ENCODE results near the gene PLEKHM2.

PLEKHM2 gene

GRCh38 chr1:15726508-15726907, 42.4 kb downstream of the PLEKHM2 start:
- no peak for DNase-seq (ENCODE audit: low read depth)

- no peak for DNase-seq (ENCODE audit: low read depth)
Observed at GRCh38 chr1:15727021-15727420, 42.9 kb downstream of the PLEKHM2 start.

- no peak for DNase-seq (ENCODE audit: low read depth)
Observed at GRCh38 chr1:15727424-15727823, 43.3 kb downstream of the PLEKHM2 start.

DNA sequence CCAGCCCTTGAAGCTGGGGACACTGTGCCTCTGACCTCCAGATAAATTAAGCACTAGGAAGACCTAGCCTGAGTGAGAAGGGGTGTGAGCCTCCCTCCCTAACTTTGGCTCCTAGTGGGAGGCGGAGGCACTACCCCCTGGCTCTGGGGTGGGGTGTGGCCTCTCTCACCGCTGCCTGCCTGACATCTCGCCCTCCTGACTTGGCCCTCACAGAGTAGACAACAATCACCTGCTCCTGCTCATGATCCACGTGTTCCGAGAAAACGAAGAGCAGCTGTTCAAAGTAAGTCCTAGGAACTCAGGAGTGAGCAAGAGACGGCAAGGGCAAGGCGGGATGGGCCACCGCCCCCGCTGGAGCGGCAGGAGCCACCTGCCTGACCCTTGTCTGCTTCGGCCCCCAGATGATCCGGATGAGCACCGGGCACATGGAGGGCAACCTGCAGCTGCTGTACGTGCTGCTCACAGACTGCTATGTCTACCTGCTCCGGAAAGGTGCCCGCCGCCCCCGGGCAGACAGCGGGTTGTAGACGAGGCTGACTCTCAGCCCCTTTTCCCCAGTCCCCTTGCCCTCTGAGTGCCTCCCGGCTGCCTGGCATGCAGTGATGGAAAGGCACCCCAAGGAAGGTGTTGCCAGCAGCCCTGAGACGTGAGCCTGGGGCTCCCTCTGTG, 43.9 kb downstream of the PLEKHM2 start:
- no peak for DNase-seq (ENCODE audit: low read depth)

- DNase-seq (ENCODE audit: low read depth), result no peak
Observed at GRCh38 chr1:15728937-15729657, 45.0 kb downstream of the PLEKHM2 start.

DNA sequence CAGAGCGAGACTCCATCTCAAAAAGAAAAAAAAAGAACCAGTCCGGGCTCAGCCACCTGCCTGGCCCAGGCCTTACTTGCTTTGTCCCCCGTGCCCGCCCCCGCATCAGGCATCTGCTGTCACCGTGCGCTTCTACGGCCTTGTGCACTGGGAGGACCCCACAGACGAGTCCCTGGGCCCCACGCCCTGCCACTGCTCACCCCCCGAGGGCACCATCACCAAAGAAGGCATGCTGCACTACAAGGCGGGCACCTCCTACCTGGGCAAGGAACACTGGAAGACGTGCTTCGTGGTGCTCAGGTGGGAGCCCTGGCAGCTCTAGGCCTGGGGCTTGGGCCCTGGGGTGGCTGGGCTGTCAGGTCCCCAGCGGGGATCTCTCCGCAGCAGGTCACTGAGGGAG, 46.3 kb downstream of the PLEKHM2 start:
- no peak for DNase-seq (ENCODE audit: low read depth)

DNA sequence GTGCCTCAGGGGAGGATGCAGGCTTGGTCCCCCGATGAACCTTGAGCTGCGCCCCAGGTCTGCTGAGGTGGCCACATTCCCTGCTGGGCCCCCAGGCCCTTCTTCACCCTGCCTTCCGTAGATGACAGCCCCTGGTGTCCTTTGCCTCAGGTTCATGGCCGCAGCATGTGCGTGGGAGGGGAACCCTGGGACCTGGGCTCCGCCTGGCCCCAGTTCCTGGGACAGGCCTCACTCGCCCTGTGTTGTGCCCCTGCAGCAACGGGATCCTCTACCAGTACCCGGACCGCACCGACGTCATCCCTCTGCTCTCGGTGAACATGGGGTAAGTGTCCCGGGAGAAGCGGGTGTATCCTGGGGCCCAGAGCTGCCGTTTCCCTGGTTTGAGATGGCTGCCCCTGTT, 46.8 kb downstream of the PLEKHM2 start:
- DNase-seq (ENCODE audit: low read depth), result no peak

DNA sequence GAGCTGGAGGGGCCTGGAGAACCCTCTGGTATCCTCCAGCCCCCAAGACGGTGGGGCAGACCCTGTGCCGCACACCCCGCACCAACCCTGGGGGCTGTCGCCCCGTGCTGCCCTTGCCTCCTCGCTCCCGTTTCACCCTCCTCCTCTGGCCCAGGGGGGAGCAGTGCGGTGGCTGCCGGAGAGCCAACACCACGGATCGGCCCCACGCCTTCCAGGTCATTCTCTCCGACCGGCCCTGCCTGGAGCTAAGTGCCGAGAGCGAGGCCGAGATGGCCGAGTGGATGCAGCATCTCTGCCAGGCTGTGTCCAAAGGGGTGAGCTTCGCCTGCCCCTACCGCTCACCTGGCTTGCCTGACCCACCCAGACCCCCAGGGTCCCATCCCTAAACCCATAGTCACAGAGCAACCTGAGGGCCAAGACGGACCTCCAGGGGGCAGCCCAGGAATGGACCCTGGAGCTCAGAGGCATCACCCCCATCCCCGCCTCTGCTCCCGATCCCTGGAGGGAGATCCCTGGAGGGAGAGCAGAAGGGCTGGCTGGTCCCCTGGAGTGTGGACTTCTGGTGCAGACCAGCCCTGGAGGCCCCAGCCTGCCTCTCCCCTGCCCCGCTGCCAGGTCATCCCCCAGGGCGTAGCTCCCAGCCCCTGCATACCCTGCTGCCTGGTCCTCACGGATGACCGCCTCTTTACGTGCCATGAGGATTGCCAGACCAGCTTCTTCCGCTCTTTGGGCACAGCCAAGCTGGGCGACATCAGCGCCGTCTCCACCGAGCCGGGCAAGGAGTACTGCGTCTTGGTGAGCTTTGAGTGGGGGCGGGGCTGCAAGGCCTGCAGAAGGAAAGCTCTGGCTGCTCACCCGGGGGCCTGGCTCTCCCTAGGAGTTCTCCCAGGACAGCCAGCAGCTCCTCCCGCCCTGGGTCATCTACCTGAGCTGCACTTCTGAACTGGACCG, 47.9 kb downstream of the PLEKHM2 start:
- DNase-seq (ENCODE audit: low read depth), result no peak

- no peak for DNase-seq (ENCODE audit: low read depth)
Observed at GRCh38 chr1:15732686-15733081, 48.6 kb downstream of the PLEKHM2 start.

GRCh38 chr1:15733218-15733725, 49.2 kb downstream of the PLEKHM2 start:
- no peak for DNase-seq (ENCODE audit: low read depth)

GRCh38 chr1:15733726-15734226, 49.7 kb downstream of the PLEKHM2 start:
- DNase-seq (ENCODE audit: low read depth), result no peak

DNA sequence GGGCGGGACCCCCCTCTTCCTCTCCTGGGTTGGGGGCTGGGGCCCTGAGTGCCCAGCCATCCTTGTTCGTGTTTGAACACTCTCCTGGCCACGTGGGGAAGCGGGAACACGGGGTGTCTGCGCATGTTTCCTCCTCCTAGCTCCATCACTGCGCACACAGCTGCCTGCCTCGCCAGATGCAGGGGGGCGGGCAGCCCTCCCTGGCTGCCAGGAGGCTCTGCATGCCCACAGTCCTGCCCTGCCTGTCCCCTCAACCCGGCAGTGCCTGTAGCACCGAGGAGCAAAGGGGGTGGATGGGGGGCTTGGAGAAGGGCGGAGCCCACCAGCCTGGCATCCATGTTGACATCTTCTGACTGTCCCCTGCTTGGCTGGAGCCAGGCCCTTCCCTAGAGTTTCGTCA, 50.2 kb downstream of the PLEKHM2 start:
- DNase-seq (ENCODE audit: low read depth), result no peak

- no peak for DNase-seq (ENCODE audit: low read depth)
Observed at GRCh38 chr1:15734901-15735300, 50.8 kb downstream of the PLEKHM2 start.

DNA sequence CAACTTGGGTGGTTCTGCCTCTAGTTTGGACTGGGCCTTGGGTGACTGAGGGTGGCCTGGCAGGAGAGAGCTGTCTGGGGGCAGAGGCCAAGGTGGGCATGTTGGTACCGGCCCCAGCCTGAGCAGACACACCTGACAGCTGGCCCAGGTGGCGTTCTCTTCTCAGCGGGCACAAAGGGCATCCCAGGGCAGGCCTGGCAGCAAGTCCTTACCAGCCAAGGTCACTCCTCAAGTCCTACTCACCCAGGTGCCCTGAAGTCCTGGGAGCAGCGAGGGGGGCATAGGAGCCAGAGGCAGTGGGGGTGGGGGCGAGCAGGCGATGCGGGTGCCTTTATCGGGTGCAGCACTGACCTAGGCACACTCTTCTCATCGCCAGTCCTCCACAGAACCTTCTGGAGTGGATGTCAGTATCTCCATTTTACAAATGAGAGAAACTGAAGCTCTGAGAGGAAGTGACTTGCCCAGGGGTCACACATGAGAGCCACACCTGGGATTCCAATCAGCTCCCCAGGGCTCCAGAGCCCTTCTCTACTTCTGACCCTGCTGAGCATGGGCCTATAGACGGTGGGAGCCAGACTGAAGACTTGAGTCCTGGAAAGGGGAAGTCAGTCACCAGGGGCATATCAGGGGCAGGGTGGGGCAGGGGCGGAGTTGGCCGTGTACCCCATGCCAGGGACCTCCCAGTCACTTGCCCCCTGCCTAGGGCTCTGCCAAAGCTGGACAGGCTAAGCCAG, 51.4 kb downstream of the PLEKHM2 start:
- DNase-seq (ENCODE audit: low read depth), result no peak

DNA sequence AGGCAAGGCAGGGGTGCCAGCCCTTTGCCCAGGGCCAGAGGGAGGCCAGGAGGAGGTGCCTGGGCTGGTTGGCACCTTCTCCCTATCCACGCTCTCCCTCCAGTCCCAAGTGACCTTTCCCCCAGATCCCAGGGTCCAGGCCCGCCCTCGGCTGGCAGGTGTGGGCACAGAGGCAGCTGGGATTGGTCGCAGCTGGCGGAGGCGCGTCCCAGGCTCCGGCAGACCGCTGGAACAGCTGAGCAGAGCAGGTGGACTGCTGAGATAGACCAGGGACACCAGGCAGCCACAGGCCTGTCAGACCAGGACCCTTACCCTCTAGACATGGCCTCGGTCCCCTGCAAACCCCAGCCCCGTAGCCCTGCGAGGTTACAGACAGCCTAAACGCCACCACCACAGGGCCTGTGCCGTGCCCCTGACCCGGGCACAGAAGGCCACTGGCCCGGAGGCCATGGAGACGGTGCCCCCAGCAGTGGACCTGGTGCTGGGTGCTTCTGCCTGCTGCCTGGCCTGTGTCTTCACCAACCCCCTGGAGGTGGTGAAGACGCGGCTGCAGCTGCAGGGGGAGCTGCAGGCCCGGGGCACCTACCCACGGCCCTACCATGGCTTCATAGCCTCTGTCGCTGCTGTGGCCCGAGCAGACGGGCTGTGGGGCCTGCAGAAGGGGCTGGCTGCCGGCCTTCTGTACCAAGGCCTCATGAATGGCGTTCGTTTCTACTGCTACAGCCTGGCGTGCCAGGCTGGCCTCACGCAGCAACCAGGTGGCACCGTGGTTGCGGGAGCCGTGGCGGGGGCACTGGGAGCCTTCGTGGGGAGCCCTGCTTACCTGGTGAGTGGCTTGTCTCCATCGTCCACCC, 52.1 kb downstream of the PLEKHM2 start, which contains the start of gene SLC25A34:
Gene SLC25A34 (plus strand): TSS at position 221 of the 854 bp plus-strand sequence. CDS start 228 bp downstream, at position 449.
- no peak for DNase-seq (ENCODE audit: low read depth)

DNA sequence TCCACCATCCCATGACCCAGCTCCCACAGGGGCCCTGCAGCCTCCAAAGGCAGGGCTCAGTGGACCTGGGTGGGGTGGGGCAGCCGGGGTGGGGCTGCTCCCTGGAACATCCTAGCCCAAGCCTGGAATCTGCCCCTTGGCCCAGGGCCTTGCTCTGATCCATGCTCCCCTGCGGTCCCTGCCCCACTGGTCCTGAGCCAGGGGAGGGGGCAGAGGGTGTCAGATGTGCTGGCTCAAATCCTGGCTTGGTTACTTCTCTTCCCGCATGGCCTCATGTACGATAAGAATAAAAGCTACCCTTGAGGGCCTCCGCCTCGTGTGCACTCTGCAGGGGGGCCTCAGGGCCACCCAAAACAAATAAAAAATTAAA, 52.8 kb downstream of the PLEKHM2 start:
- DNase-seq (ENCODE audit: low read depth), result no peak

- no peak for DNase-seq (ENCODE audit: low read depth)
Observed at GRCh38 chr1:15737324-15738319, 53.5 kb downstream of the PLEKHM2 start.

- no peak for DNase-seq (ENCODE audit: low read depth)
Observed at GRCh38 chr1:15738416-15739113, 54.4 kb downstream of the PLEKHM2 start.

- no peak for DNase-seq (ENCODE audit: low read depth)
Observed at GRCh38 chr1:15739259-15739658, 55.1 kb downstream of the PLEKHM2 start.

All from stimulated activated CD8-positive, alpha-beta memory T cell treated with anti-CD3 and anti-CD28 coated beads, Interleukin-7, amount 100 ng/mL, for 24 hours (primary cell).